ENCODE results near the gene FOXN4. TPM values are rescaled to one million over a fixed set of nuclear protein-coding genes. Genes with fewer than 3 reads are reported as not detected.

The FOXN4 gene
- total and polyA plus RNA-seq, 10 donors = 0.05 TPM; not detected in 9

DNA sequence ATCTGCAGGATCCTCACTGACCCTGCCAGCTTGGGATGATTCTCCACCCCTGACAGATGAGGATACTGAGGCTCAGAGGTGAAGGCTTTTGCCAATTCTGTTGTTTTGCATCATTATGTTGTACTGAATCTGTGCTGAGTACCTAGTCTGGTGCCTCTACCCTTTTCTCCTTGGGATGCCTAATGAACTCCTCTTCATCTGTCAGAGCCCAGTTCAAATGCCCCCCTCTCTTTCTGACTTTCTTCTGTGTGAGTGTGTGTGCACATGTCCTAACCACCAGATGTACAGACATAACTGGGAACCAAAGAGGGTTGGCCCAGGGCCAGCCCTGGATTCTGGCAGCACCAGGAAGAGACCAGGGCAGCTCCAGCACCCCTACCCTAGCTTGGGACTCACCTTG is 22.8 kb downstream of the FOXN4 start:
- Histone ChIP-seq H3K27me3 (replicated peaks in 1 of 7) (peaks cover 0 to 27% (median 3%) of the 10 kb centered on the region in 7 donors), H3K27ac (no peak overlapping the region), H3K36me3 (no peaks in the 10 kb centered on the region), H3K4me1 (no peaks in the 10 kb centered on the region), H3K9me3 (no peaks in the 10 kb centered on the region), H3K4me3 (no peak overlapping the region)
- intact Hi-C loops (cut with DNase I; ENCODE audit: low total_unique reads) = no loop called here
- TF ChIP-seq POLR2AphosphoS5 (IDR thresholded peaks at IDR 0.05) = no peak
- TF ChIP-seq, protein P1, sequence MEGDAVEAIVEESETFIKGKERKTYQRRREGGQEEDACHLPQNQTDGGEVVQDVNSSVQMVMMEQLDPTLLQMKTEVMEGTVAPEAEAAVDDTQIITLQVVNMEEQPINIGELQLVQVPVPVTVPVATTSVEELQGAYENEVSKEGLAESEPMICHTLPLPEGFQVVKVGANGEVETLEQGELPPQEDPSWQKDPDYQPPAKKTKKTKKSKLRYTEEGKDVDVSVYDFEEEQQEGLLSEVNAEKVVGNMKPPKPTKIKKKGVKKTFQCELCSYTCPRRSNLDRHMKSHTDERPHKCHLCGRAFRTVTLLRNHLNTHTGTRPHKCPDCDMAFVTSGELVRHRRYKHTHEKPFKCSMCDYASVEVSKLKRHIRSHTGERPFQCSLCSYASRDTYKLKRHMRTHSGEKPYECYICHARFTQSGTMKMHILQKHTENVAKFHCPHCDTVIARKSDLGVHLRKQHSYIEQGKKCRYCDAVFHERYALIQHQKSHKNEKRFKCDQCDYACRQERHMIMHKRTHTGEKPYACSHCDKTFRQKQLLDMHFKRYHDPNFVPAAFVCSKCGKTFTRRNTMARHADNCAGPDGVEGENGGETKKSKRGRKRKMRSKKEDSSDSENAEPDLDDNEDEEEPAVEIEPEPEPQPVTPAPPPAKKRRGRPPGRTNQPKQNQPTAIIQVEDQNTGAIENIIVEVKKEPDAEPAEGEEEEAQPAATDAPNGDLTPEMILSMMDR (IDR thresholded peaks at IDR 0.05 in 8 of 11, conservative IDR thresholded peaks at IDR 0.05 in 3 of 11) = no peak
- no peak for TF ChIP-seq POLR2A (IDR thresholded peaks at IDR 0.05)
- no peak for DNase-seq

DNA sequence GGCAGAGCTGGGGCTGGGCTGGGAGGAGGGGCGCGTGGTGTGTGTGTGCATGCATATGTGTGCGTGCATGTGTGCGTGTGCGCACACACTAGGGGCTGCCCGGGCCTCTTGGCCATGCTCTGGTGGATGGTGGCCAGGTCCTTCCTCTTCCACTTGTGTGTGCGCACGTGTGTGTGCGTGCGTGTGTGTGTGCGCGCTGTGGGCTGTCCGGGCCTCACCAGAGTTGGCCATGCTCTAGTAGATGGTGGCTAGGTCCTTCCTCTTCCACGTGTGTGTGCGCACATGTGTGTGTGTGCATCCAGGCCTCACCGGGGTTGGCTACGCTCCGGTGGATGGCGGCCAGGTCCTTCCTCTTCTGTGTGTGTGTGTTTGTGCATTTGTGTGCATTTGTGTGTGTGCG is 24.7 kb downstream of the FOXN4 start:
- 86 to 99% (median 90%) methylated on average over 13 to 20 of the region's 20 CpGs for WGBS, 5 donors
- no peak for DNase-seq
- intact Hi-C loops (cut with DNase I; ENCODE audit: low total_unique reads) = no loop called here
- no peaks in the 10 kb centered on the region for H3K9me3 ChIP-seq
- H3K36me3 ChIP-seq = no peaks in the 10 kb centered on the region
- H3K4me3 ChIP-seq = no peak overlapping the region
- H3K27ac ChIP-seq = no peak overlapping the region
- TF ChIP-seq POLR2AphosphoS5 (IDR thresholded peaks at IDR 0.05) (no peak), POLR2A (IDR thresholded peaks at IDR 0.05) (no peak)
- TF ChIP-seq, protein P1 (IDR thresholded peaks at IDR 0.05 in 8 of 11, conservative IDR thresholded peaks at IDR 0.05 in 3 of 11) = no peak
- H3K4me1 ChIP-seq = no peaks in the 10 kb centered on the region
- H3K27me3 ChIP-seq (replicated peaks in 1 of 7) = peaks cover 0 to 11% (median 0%) of the 10 kb centered on the region in 7 donors

DNA sequence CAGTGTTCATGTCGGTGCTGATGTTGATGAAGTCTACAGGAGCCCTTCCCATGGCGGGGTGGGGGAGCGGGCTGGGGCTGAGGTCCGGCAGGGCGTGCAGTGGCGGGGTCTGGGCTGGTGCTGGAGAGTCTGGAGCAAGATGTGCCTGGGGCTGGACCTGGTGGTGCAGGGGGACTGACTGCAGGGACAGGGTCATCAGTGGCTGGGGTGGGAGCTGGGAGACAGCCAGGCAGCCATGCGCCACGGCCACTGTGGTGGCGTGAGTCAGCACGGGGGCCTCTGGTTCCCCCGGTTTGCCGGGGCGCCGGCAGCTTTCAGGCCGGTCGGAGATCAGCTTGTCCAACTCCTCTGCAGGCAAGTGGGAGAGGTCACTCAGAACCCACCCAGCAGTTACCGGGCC is 27.6 kb downstream of the FOXN4 start:
- H3K4me1 ChIP-seq = no peaks in the 10 kb centered on the region
- intact Hi-C loops (cut with DNase I; ENCODE audit: low total_unique reads) = no loop called here
- H3K27ac ChIP-seq = no peak overlapping the region
- no peaks in the 10 kb centered on the region for H3K9me3 ChIP-seq
- no peaks in the 10 kb centered on the region for H3K36me3 ChIP-seq
- TF ChIP-seq, protein P1 (IDR thresholded peaks at IDR 0.05 in 8 of 11, conservative IDR thresholded peaks at IDR 0.05 in 3 of 11) = no peak
- TF ChIP-seq POLR2A (IDR thresholded peaks at IDR 0.05) = no peak
- no peak overlapping the region for H3K4me3 ChIP-seq
- peaks cover 0 to 6% (median 0%) of the 10 kb centered on the region in 7 donors for H3K27me3 ChIP-seq (replicated peaks in 1 of 7)
- WGBS, 5 donors = 84 to 94% (median 92%) methylated on average over 11 to 17 of the region's 17 CpGs
- DNase-seq = no peak

DNA sequence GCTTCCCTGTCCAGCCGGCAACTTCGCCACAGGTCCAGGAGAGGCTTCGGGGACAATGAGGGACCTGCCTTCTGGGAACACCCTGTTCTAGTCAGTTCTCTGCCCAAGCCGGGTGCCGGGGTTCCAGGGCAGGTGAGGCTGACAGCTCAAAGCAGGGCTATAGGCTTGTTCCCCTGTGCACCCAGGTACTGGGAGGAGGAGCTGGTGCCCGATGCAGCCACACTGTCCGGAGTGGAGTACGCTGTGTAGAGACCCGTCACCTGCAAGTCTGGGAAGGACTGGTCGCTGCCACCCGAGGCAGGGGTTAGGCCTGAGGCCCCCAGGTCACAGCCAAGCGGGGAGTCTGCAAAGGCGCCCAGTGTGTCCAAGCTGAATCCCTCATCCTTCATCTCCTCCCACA is 29.6 kb downstream of the FOXN4 start:
- intact Hi-C loops (cut with DNase I; ENCODE audit: low total_unique reads) = no loop called here
- 93 to 97% (median 95%) methylated on average over 4 to 13 of the region's 13 CpGs for WGBS, 5 donors
- Histone ChIP-seq H3K4me3 (no peak overlapping the region), H3K27ac (no peak overlapping the region), H3K27me3 (replicated peaks in 1 of 7) (peaks cover 0 to 7% (median 0%) of the 10 kb centered on the region in 7 donors), H3K9me3 (no peaks in the 10 kb centered on the region), H3K36me3 (no peaks in the 10 kb centered on the region), H3K4me1 (no peaks in the 10 kb centered on the region)
- DNase-seq = no peak
- TF ChIP-seq POLR2A (IDR thresholded peaks at IDR 0.05) = no peak
- TF ChIP-seq, protein P1 (IDR thresholded peaks at IDR 0.05 in 8 of 11, conservative IDR thresholded peaks at IDR 0.05 in 3 of 11) = no peak
- TF ChIP-seq POLR2AphosphoS5 (IDR thresholded peaks at IDR 0.05) = no peak

All from spleen (tissue), 11 donors.